GM19397 (cell line): Measurements from ENCODE around the gene SHFL.

Experiments
- ATAC-seq: cut with Tn5 transposase; IDR thresholded peaks from one replicate; pipeline ENCODE4 v1.9.1; 2021; ENCODE audit warnings: mild to moderate bottlenecking, moderate library complexity; ENCODE audit not compliant: unreplicated experiment

Gene SHFL

DNA sequence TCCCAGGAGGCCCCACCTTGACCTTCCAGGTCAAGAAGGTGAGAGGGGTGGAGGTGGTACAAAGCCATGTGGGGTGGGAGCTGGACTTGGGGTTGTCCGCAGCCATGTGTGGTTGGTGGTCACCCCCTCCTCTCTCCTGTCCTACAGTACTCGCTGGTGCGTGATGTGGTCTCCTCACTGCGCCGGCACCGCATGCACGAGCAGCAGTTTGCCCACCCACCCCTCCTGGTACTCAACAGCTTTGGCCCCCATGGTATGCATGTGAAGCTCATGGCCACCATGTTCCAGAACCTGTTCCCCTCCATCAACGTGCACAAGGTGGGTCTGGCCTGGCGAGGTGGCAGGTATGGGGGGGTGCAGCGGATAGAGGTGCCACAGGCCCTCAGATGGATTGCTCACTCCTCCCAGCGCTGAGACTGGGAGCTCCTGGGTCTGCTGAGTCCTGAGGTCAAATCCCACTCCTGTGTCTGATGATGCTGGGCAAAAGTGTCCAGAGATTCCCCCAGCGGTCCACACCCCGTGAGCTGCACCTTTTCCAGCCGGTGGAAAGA lies 21.8 kb downstream of the SHFL start:
- no peak for ATAC-seq

DNA sequence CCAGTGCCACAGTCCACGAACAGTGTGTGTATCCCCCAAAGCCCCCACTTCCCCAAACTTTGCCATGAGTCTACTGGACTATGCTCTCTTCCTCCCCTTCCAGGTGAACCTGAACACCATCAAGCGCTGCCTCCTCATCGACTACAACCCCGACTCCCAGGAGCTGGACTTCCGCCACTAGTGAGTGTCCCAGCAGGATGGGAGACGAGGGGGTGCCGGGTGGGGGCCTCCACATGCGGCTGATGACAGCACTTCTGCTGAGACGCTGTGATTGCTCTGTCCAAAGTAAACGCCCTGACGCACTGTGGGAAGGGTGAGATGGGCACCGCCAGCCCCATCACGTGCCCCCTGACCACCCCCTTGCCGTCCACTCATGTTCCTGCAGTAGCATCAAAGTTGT lies 23.4 kb downstream of the SHFL start:
- ATAC-seq: no peak

DNA sequence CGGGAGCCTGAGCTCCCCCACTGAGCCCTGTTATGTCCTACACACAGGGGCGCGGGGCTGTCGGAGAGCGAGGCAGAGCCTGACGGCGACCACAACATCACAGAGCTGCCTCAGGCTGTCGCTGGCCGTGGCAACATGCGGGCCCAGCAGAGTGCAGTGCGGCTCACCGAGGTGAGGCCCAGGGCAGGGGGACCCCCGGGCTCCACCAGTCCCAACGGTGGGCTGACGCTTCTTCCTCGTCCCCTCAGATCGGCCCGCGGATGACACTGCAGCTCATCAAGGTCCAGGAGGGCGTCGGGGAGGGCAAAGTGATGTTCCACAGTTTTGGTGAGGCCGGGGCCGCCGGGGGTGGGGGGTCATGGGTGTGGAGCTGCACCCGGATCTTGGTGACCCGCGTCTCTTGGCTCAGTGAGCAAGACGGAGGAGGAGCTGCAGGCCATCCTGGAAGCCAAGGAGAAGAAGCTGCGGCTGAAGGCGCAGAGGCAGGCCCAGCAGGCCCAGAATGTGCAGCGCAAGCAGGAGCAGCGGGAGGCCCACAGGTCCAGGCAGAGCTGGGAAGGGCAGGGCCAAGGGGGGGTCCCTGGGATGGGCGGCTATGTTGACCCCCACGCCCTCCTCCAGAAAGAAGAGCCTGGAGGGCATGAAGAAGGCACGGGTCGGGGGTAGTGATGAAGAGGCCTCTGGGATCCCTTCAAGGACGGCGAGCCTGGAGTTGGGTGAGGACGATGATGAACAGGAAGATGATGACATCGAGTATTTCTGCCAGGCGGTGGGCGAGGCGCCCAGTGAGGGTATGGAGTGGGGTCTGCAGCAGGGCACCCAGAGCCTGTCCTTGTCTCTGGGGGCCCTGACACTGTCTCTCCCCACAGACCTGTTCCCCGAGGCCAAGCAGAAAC lies 24.2 kb downstream of the SHFL start:
- ATAC-seq: no peak

DNA sequence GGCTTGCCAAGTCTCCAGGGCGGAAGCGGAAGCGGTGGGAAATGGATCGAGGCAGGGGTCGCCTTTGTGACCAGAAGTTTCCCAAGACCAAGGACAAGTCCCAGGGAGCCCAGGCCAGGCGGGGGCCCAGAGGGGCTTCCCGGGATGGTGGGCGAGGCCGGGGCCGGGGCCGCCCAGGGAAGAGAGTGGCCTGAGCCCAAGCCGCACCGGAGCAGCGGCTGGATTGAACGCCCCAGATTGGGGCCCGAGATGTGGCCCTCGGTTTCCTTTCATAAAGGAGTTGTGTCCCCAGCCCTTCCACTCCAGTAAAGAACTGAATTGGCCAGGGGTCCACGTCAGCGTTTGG lies 24.8 kb downstream of the SHFL start:
- ATAC-seq: no peak

DNA sequence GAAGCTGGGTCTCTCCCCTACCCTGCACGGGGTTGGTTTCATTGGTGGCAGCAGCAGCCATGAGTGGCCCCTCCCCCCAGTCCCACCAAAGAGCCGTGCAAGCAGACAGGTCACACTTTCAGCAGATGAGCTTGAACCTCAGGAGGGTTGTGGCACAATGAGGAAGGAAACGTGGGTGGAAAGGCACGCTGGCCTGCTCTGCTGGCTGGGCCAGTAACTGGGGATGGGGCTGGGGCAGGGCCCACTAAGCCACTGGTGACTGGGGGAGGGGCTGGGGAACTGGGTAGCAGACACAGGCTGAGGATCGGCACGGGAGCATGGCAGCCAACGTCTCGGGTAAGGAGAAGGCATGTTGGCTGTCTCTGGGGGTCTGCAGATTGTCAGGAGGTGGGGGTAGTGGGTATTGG lies 25.3 kb downstream of the SHFL start, which contains the start of gene P2RY11:
Gene P2RY11 (plus strand): TSS at position 289 of the 407 bp plus-strand sequence. CDS start 29 bp downstream, at position 318.
- no peak for ATAC-seq

DNA sequence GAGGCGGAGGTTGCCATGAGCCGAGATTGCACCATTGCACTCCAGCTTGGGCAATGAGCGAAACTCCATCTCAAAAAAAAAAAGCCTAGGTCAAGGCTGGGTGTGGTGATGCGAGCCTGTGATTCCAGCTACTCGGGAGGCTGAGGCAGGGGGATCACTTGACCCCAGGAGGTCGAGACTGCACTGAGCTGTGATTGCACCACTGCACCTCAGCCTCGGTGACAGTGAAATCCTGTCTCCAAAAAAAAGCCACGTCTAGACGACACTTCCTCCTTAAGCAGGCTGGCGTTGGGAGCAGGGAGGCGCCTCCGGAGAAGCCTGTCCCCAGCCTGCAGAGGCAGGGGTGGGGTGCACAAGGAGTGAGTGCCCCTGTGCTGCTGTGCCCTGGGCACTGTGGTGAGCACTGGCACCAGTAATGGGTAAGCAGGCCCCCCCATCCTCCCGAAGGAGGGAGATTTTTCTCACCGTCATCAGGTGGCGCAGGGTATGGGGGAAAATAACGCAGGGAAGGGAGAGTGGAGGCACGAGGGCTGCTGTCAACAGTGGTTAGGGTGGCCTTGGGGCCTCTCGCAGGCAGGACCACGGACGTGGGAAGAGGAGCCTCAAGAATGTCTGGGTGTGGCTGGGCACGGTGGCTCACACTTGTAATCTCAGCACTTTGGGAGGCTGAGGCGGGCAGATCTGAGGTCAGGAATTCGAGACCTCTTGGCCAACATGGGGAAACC lies 26.1 kb downstream of the SHFL start:
- no peak for ATAC-seq

DNA sequence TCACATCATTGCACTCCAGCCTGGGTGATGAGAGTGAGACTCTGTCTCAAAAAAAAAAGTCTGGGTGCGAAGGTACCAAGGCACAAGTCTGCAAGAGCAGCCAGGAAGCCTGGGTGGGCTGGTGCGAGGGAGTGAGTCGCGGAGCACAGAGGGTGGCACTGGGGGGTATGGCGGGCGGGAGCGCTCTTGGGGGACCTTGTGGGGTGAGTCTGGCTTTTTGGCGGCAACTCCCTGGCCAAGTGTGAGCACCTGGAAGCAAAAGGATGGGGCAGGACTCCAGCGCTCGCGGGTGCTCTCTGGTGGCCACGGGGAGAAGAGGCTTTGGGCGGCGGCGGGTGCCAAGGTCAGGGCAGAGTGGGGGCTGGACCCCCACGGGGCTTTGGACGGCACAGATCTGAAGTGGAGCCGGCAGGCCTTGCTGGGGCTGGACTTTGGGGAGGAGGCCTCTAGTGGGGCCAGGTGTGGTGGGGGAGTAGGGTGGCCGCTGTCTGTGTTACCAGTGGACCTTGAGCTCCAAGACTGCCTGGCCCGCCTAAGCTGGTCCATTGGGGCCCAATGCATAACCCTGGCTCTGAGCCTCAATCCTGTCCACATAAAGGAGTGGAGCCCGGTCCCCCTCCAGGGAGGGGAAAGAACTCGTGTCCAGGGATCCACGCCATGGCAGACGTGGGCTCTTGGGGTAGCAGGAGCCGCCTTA lies 26.9 kb downstream of the SHFL start:
- no peak for ATAC-seq

DNA sequence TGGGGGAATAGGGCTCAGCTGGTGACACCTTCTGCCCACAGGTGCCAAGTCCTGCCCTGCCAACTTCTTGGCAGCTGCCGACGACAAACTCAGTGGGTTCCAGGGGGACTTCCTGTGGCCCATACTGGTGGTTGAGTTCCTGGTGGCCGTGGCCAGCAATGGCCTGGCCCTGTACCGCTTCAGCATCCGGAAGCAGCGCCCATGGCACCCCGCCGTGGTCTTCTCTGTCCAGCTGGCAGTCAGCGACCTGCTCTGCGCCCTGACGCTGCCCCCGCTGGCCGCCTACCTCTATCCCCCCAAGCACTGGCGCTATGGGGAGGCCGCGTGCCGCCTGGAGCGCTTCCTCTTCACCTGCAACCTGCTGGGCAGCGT lies 27.5 kb downstream of the SHFL start:
- no peak for ATAC-seq

DNA sequence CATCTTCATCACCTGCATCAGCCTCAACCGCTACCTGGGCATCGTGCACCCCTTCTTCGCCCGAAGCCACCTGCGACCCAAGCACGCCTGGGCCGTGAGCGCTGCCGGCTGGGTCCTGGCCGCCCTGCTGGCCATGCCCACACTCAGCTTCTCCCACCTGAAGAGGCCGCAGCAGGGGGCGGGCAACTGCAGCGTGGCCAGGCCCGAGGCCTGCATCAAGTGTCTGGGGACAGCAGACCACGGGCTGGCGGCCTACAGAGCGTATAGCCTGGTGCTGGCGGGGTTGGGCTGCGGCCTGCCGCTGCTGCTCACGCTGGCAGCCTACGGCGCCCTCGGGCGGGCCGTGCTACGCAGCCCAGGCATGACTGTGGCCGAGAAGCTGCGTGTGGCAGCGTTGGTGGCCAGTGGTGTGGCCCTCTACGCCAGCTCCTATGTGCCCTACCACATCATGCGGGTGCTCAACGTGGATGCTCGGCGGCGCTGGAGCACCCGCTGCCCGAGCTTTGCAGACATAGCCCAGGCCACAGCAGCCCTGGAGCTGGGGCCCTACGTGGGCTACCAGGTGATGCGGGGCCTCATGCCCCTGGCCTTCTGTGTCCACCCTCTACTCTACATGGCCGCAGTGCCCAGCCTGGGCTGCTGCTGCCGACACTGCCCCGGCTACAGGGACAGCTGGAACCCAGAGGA lies 28.0 kb downstream of the SHFL start:
- no peak for ATAC-seq

DNA sequence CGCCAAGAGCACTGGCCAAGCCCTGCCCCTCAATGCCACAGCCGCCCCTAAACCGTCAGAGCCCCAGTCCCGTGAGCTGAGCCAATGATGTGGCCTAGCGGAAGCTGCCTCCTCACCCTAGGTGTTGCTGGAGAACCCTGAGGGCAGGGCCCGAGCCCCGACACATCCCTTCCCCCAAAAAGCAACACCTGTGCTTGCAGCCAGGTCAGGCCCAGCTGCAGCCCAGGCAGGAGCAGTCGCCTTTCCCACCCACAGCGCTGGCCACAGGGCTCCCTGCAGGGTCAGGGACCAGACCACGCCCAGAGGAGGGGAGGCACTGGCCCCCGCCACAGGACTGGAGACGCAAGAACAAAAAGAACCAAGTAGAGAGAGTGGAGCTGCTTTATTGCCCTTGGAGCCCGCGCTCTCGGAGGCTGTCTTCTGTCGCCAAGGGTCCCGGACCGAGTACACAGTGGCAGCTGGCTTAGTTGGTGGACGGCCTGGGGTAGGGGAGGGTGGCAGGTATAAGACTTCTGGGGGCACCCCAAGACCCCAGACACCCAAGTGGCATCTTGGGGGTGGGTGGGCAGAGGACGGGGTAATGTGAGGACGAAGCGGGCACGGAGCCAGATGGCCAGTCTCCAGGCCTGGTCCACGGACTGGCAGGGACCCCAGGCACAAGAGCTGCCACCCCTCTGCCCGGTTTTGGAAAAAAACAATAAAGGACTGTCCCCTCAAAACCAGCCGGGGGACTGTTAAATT lies 28.7 kb downstream of the SHFL start:
- no peak for ATAC-seq

DNA sequence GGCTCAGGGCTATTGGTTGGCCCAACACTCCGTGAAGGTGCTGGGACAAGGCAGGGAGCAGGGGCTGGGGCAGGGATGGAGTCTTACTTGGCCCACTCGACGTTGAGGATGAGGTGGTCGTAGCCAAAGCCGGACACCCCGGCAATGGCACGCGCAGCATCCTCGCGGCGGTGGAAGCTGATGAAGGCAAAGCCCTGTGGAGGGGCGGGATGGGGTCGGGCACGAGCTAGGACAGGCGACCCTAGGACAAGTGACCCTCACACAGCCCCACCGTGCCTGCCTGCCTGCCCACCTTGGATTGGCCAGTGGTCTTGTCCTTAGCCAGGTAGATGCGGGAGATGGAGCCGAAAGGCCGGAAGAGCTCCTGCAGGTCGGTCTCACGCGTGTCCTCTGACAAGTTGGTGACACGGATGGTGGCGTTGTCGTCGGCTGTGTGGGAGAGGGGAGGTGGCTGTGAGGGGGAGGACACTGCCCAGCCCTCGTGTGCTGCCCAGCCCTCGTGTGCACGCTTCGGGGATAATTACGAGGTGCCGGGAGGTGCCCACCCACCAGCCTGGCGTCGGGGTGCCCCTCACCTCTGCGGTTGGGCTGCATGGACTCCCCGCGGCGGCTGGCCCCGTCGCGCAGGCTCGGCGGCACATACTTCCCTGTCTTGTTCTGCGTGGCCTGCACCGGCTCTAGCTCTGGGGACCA lies 29.4 kb downstream of the SHFL start:
- no peak for ATAC-seq

DNA sequence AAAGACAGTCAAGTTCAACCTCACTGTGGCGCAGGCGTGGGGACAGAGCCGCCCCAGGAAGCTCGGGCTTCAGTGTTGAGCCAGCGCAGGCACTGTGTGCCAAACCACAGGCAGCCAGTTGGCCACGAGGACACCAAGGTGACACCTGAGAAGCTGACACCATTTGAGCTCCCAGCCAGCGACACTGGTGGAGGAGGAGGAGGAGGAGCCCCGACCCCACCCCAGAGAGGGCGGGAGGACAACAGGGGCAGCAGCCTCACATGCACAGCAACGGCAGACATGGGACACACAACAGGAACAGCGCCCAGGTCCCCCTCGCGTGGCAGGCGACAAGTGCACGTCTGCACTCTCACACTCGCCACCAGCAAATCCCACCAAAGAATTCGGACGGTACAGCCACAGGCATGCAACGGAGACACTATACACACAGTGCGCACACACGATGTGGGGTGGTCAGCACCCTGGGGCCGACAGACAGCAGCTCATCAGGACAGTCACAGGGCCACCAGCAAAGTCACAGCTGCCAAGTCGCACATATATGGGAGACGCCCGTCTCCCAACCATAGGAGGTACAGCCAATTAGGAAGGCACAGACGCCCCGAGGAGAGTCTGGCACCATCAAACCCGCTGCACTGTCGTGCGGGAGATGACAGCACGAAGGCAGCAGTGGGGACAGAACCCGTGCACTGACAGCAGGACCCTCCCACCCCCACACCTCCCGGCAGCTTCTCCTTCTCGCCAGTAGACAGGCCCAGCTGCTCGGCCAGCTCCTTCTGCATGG lies 30.2 kb downstream of the SHFL start:
- no peak for ATAC-seq

DNA sequence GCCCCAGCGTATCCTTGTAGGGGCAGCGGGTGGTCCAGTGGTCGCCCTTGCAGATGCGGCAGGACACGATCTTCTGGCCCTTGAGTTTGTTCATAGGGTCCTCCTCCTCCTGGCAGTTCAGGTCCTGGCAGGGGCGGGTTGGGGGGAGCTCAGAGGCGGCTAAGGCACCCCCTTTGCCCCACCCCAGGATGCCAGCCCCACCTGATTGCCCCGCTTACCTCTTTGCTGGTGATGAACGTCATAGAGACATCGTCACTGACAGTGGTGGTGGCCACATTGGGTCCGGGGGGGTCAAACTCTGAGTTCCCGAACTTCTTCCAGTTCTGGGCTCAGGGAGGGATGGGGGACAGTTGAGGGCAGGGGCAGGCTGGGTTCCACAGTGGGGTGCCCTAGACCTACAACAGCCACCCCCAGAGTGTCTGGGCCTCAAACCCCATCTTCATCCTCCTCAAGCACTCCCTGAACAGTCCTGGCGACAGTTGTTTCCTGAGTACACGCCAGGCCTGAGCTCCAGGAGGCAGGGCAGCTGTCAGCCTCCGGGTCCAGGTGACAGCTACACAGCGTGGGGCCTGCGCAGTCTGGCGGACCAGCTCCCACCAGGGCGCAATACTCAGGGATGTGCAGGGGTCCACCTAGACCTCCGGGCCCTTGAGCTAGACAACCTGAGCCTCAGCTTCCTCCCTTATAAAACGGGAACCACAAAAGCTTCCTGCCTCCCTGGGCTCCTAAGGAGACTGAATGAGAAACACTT lies 30.9 kb downstream of the SHFL start:
- no peak for ATAC-seq

DNA sequence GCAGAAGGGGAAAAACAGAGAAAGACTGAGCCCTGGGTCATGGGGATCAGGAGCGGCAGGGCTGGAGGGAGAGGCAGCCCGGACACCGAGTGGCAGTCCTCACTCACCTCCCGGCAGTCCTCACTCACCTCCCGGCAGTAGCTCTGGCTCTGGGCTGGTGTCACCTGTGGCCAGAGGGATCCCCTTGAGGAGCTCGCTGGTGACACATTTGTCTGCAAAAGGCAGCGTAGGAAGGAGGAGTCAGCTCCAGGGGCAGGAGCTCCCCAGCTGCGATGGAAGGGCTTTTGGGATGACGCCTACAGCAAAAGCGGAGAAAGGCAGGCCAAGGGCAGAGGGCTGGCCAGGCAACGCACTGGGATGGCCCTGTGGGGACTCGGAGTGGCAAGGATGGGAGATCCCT lies 32.8 kb downstream of the SHFL start:
- ATAC-seq: no peak

DNA sequence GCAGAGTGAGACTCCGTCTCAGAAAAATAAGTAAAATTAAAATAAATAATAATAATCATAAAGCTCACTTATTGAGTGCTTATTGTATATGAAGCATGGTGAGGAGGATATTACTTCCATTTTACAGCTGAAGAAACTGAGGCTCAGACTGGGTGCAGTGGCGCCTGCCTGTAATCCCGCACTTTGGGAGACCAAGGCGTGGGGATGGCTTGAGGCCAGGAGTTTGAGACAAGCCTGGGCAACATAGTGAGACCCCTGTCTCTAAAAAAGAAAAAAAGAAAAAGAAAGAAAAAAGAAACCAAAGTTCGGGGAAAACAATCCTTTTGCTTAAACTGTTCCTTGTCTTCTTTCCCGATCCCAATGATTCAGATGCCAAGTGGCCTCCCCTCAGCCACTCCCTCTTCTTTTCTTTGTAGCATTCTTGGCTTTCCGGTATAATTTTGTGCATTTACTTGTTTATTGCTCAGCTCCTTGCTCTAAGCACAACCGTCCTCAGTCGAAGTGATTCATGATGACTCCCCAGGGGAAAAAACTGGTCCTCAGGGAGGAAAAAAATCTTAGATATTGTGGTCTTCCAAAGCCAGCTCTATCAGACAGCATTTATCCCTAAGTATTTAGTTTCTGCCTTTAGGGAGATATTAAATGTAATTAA lies 34.5 kb downstream of the SHFL start:
- no peak for ATAC-seq

DNA sequence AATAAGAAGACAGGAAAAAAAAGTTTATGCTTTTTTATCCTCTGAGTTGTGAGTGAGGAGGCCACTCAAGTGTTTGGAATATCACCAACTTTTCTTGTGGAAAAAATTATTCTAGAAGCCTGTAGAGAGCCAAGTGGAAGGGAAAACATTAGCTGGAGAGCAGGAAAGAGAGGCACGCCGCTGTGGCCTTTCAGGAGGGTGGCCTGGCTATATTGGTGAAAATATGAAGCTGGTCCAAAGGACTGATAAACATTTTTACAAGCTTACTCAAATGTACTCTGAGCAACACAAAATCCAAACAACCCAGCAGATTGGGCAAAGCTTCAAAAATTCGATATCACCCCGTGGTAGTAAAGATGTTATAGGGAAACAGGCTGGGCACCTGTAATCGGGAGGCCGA lies 35.9 kb downstream of the SHFL start:
- ATAC-seq: no peak

DNA sequence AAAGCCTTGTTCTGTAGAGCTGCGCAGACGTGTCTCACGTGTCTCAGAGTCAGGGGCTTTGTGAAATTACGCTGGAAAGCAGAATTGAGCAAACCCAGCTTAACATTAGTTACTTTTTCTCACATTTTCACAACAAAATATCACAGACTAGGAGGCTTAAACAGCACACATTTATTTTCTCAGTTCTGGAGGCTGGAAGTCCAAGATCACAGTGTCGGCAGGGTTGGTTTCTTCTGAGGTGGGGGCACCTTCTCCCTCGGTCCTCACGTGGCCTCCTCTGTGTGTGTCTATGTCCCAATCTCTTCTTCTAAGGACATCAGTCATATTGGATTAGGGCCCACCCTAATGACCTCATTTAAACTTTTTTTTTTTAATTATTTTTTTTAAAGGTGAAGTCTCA lies 38.3 kb downstream of the SHFL start:
- ATAC-seq: no peak

DNA sequence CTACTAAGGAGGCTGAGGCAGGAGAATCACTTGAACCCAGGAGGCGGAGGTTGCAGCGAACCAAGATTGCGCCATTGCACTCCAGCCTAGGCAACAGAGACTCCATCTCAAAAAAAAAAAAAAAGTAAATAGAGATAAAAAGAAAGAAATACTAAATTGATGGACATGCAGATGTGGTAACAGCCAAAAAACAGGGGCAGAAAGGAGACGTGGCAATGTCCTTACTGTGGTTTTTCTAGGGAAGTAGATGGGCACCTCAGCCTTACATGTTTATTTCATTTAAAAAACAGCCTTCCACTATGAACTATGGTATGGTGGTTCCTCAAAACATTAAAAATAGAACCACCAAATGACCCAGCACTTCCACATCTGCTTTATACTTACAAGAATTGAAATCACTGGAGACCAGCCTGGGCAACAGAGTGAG lies 40.1 kb downstream of the SHFL start:
- no peak for ATAC-seq
